IMR-90 (cell line): ENCODE data around the gene SLC6A3. TPM values are rescaled to one million over a fixed set of nuclear protein-coding genes. Genes with fewer than 3 reads are reported as not detected.

ENCODE experiments used
- ATAC-seq: fragments of 200-7000 bp; cut with Tn5 transposase; 2 replicates; pipeline ENCODE4 v1.9.1; 2020; ENCODE audit warnings: low read depth, mild to moderate bottlenecking, moderate library complexity
- BruUV-seq: library from RNA; stranded (reverse); fragments of 400-500 nt; replicated peaks from 2 replicates; lab custom pipeline; 2021; lab: Mats Ljungman, UMichigan
- CTCF ChIA-PET: fragments of 300-600 bp; formaldehyde crosslinking; extraction: SDS; loops from one replicate; lab custom pipeline; 2021; ENCODE audit warnings: antibody characterized with exemption; lab: Yijun Ruan, JAX
- POLR2A ChIA-PET: fragments of 300-600 bp; sonication (Branson Sonifier 250); formaldehyde crosslinking; loops from one replicate; lab custom pipeline; 2022; ENCODE audit warnings: antibody characterized with exemption; ENCODE audit not compliant: unreplicated experiment; lab: Charles Lee
- DNase-seq: peaks from one replicate; pipeline ENCODE4 v3.0.0; 2013
- H2AFZ ChIP-seq: replicated peaks from 2 replicates; pipeline ENCODE3; 2013; ENCODE audit warnings: low read length, mild to moderate bottlenecking; ENCODE audit not compliant: poor library complexity
- H2AK5ac ChIP-seq: 2 replicates; pipeline ENCODE4 v1.6.1; 2013; ENCODE audit warnings: low read depth, low read length, inconsistent platforms
- H2AK9ac ChIP-seq: replicated peaks from 2 replicates; pipeline ENCODE3; 2013; ENCODE audit warnings: mild to moderate bottlenecking, low read depth, low read length, moderate library complexity; ENCODE audit not compliant: poor library complexity
- H2BK120ac ChIP-seq: 2 replicates; pipeline ENCODE4 v1.6.1; 2013; ENCODE audit warnings: low read depth, low read length, inconsistent platforms
- H2BK15ac ChIP-seq: 3 replicates; pipeline ENCODE4 v1.6.1; 2013; ENCODE audit warnings: low read depth, low read length, inconsistent platforms
- H2BK20ac ChIP-seq: 2 replicates; pipeline ENCODE4 v1.6.1; 2013; ENCODE audit warnings: low read depth, mild to moderate bottlenecking, inconsistent platforms, low read length, moderate library complexity
- H2BK5ac ChIP-seq: 2 replicates; pipeline ENCODE4 v1.6.1; 2013; ENCODE audit warnings: mild to moderate bottlenecking, low read depth, low read length, inconsistent platforms; ENCODE audit not compliant: poor library complexity, severe bottlenecking
- H3K14ac ChIP-seq: replicated peaks from 2 replicates; pipeline ENCODE4 v1.6.1; 2013; ENCODE audit warnings: low read depth, low read length, inconsistent platforms
- H3K18ac ChIP-seq: 2 replicates; pipeline ENCODE4 v1.6.1; 2013; ENCODE audit warnings: low read depth, low read length, control low read depth
- H3K23ac ChIP-seq: 2 replicates; pipeline ENCODE4 v1.6.1; 2013; ENCODE audit warnings: low read depth, low read length, inconsistent platforms
- H3K27ac ChIP-seq: 2 replicates; pipeline ENCODE4 v1.5.1; 2013; ENCODE audit warnings: mild to moderate bottlenecking, control low read depth, low read length; ENCODE audit not compliant: insufficient read depth
- H3K27me3 ChIP-seq: 2 replicates; pipeline ENCODE4 v1.6.1; 2013; ENCODE audit warnings: low read length; ENCODE audit not compliant: control insufficient read depth, insufficient read depth
- H3K36me3 ChIP-seq: 2 replicates; pipeline ENCODE4 v1.6.1; 2013; ENCODE audit warnings: low read length, mixed read lengths; ENCODE audit not compliant: control insufficient read depth, insufficient read depth
- H3K4ac ChIP-seq: 2 replicates; pipeline ENCODE4 v1.6.1; 2013; ENCODE audit warnings: low read depth, low read length, inconsistent platforms
- H3K4me1 ChIP-seq: 2 replicates; pipeline ENCODE4 v1.6.1; 2013; ENCODE audit warnings: low read length, mixed read lengths; ENCODE audit not compliant: control insufficient read depth, insufficient read depth
- H3K4me2 ChIP-seq: 2 replicates; pipeline ENCODE4 v1.6.1; 2013; ENCODE audit warnings: low read depth, mild to moderate bottlenecking, control low read depth, low read length, moderate library complexity
- H3K4me3 ChIP-seq: 2 replicates; pipeline ENCODE4 v1.5.1; 2013; ENCODE audit warnings: low read depth, mild to moderate bottlenecking, control low read depth, low read length, moderate library complexity; ENCODE audit not compliant: insufficient read depth
- H3K56ac ChIP-seq: 2 replicates; pipeline ENCODE4 v1.6.1; 2013; ENCODE audit warnings: low read length, inconsistent platforms; ENCODE audit not compliant: insufficient read depth; ENCODE audit errors: extremely low read depth
- H3K79me1 ChIP-seq, 2 experiments: 2 replicates each; pipeline ENCODE4 v1.6.1; 2013; ENCODE audit warnings: low read length in 2 of 2, inconsistent platforms in 1 of 2, low read depth in 1 of 2
- H3K9ac ChIP-seq: 2 replicates; pipeline ENCODE4 v1.6.1; 2013; ENCODE audit warnings: low read depth, low read length, control low read depth
- H3K9me1 ChIP-seq: 2 replicates; pipeline ENCODE4 v1.6.1; 2013; ENCODE audit warnings: low read length, inconsistent platforms; ENCODE audit not compliant: insufficient read depth
- H3K9me3 ChIP-seq: 2 replicates; pipeline ENCODE4 v1.6.1; 2013; ENCODE audit warnings: low read length; ENCODE audit not compliant: control insufficient read depth, insufficient read depth
- H4K20me1 ChIP-seq: 2 replicates; pipeline ENCODE4 v1.6.1; 2013; ENCODE audit warnings: low read length, inconsistent platforms; ENCODE audit not compliant: insufficient read depth
- H4K5ac ChIP-seq: 2 replicates; pipeline ENCODE4 v1.6.1; 2013; ENCODE audit warnings: mild to moderate bottlenecking, low read depth, low read length, control low read depth
- H4K8ac ChIP-seq, 2 experiments: 2 replicates each; pipeline ENCODE4 v1.6.1; 2013; ENCODE audit warnings: low read depth in 2 of 2, low read length in 2 of 2, control low read depth in 1 of 2, inconsistent platforms in 1 of 2
- H4K91ac ChIP-seq: 2 replicates; pipeline ENCODE4 v1.6.1; 2013; ENCODE audit warnings: low read depth, low read length, inconsistent platforms; ENCODE audit not compliant: insufficient read depth
- CHD1 ChIP-seq: IDR thresholded peaks from 2 replicates; pipeline ENCODE4 v1.6.1; 2012; ENCODE audit warnings: low read depth, low read length, improper control_type of control experiment
- MAFK ChIP-seq: IDR thresholded peaks from 2 replicates; pipeline ENCODE4 v1.6.1; 2012; ENCODE audit warnings: low read depth, low read length, improper control_type of control experiment
- MXI1 ChIP-seq: IDR thresholded peaks from 2 replicates; pipeline ENCODE4 v1.6.1; 2012; ENCODE audit warnings: low read depth, mild to moderate bottlenecking, low read length, moderate library complexity, borderline replicate concordance
- NFE2L2 ChIP-seq: fragments of 150-350 bp; IDR thresholded peaks from 2 replicates; pipeline ENCODE4 v1.6.1; 2016; ENCODE audit warnings: low read depth, mild to moderate bottlenecking, low read length
- POLR2A ChIP-seq: IDR thresholded peaks from 2 replicates; pipeline ENCODE4 v1.6.1; 2012; ENCODE audit warnings: mild to moderate bottlenecking, low read depth, low read length
- USF2 ChIP-seq: fragments of 150-350 bp; IDR thresholded peaks from 2 replicates; pipeline ENCODE4 v1.6.1; 2017; ENCODE audit warnings: mild to moderate bottlenecking, antibody characterized with exemption, low read length, low read depth
- WGBS, 2 experiments: methylation state at CpG; one replicate each; pipeline versions ENCODE4 v1.1.5 to v1.1.7; 2013; ENCODE audit warnings: missing lambda C conversion rate in 2 of 2; ENCODE audit not compliant: insufficient read length in 1 of 2; ENCODE audit errors: extremely low coverage in 2 of 2; 5-methylcytosine and 5-hydroxymethylcytosine counted together
- dilution Hi-C: fragments of 300-500 bp; cut with HindIII; formaldehyde crosslinking; loops from one replicate; pipeline ENCODE4 v1.14.3; 2018; ENCODE audit warnings: low sequenced_read_pairs; ENCODE audit not compliant: unreplicated experiment
- in situ Hi-C: fragments of 300-500 bp; cut with MboI; formaldehyde crosslinking; loops from 3 replicates; pipeline ENCODE4 v1.14.3; 2019; ENCODE audit warnings: low sequenced_read_pairs, inconsistent platforms, mixed read lengths
- intact Hi-C: fragments of 100-400 bp; cut with micrococcal nuclease; formaldehyde crosslinking; loops from 2 replicates; pipeline ENCODE4 v1.10.0; 2022
- polyA plus RNA-seq, 3 experiments: library from polyadenylated mRNA; depleted of rRNA; stranded (reverse); fragments of >200 nt; gene quantifications; 2 replicates each; pipeline ENCODE4 v1.2.3, GENCODE V29; 2012; ENCODE audit warnings: low replicate concordance in 1 of 3
- total RNA-seq: library from RNA; depleted of rRNA; stranded (reverse); fragments of >200 nt; gene quantifications from 2 replicates; pipeline ENCODE4 v1.2.3, GENCODE V29; 2012

Gene SLC6A3
- total and polyA plus RNA-seq, 2 of the 4 experiments (the other 2 are of a cell fraction) = not detected

DNA sequence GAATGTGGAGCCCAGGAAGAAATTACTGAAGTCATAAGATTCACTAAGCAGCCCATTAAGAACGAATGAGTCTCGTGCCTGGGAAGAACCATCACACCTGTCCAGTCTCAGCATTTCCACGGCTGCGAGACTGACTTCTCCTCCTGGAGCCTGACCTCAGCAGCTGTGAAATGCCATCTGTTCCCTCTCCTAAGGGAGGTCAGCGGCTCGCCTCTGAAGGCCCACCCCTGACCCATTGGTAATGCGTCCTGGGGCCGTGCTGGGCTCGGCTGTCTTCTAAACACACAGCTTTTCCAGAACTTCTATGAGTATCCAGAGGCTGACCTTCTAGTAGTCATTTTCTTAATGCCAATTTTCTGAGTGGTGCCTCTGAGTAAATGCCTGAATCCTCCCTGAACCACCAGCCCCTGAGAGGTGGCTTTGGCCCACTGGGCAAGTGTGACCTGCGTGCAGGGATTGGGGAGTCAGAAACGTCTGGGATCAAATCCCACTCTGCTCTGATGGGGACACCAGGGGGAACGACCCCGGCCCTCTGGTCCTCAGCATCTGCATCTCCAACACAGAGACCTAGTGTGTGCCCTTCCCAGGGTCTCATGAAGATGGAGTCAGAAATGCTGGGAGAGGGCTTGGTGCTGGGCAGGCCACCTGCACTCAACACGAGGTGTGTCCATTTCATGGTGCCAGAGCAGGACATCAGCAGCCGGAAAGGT is 5.7 kb downstream of the SLC6A3 start:
- Histone ChIP-seq H3K9ac (no peak overlapping the region), H2BK15ac (no peak overlapping the region), H3K9me3 (peaks cover 5% of the 10 kb centered on the region; the same call in 1 of the 2 replicates), H3K56ac (no peak overlapping the region), H3K4me2 (no peak overlapping the region), H4K8ac (no peak overlapping the region), H3K9me1 (no peaks in the 10 kb centered on the region), H2BK20ac (no peak overlapping the region), H3K18ac (no peak overlapping the region), H2AFZ (no peak overlapping the region), H3K14ac (no peak overlapping the region), H4K91ac (no peak overlapping the region), H4K20me1 (no peaks in the 10 kb centered on the region), H2AK5ac (no peak overlapping the region), H3K27me3 (peaks cover 29% of the 10 kb centered on the region), H3K27ac (no peak overlapping the region), H3K36me3 (no peaks in the 10 kb centered on the region), H3K79me1 (no peaks in the 10 kb centered on the region), H2BK5ac (no peak overlapping the region), H3K4me1 (no peaks in the 10 kb centered on the region; the same call in 1 of the 2 replicates), H2BK120ac (no peak overlapping the region), H3K4me3 (no peak overlapping the region), H4K5ac (no peak overlapping the region), H3K23ac (no peak overlapping the region), H2AK9ac (no peak overlapping the region), H3K4ac (no peak overlapping the region)
- no peak for TF ChIP-seq MXI1
- no peak for TF ChIP-seq MAFK
- TF ChIP-seq CHD1 = no peak
- TF ChIP-seq USF2 = no peak
- no peak for TF ChIP-seq NFE2L2
- no peak for TF ChIP-seq POLR2A
- in situ Hi-C loops (no loop called here), dilution Hi-C loops (no loop called here), intact Hi-C loops (no loop called here)
- ATAC-seq = no peak
- CTCF ChIA-PET = no interaction called here
- DNase-seq = no peak
- no TSS peak for BruUV-seq
- POLR2A ChIA-PET = no interaction called here
- whole genome bisulfite sequencing, 2 experiments = 30% methylated on average over 4 of the region's 15 CpGs; no CpG with 5 or more reads in 1 of the 2 experiments
